BE2C (cell line): ENCODE results near the gene CACNB2.
"Not testable (repeated sequence)": the region's sequence is repeated elsewhere in the genome, so short reads cannot be mapped to it uniquely, and the experiment has no call there.

Experiments used
- DNase-seq: peaks from one replicate; pipeline ENCODE4 v3.0.0-alpha.2; 2020
- H3K27me3 ChIP-seq: fragments of 250-450 bp; sonication (Bioruptor Pico); 2 replicates; pipeline ENCODE4 v1.5.1; 2020; ENCODE audit warnings: mild to moderate bottlenecking
- H3K36me3 ChIP-seq: fragments of 250-450 bp; sonication (Bioruptor Pico); 2 replicates; pipeline ENCODE4 v1.5.1; 2020; ENCODE audit warnings: mild to moderate bottlenecking
- H3K4me1 ChIP-seq: fragments of 250-450 bp; sonication (Bioruptor Pico); 2 replicates; pipeline ENCODE4 v1.5.1; 2020
- H3K4me3 ChIP-seq: 2 replicates; pipeline ENCODE4 v1.5.1; 2011; ENCODE audit warnings: low read depth, low read length
- H3K9me3 ChIP-seq: fragments of 250-450 bp; sonication (Bioruptor Pico); 2 replicates; pipeline ENCODE4 v1.5.1; 2020
- TF ChIP-seq, protein P1 (sequence below): IDR thresholded peaks from 2 replicates; pipeline ENCODE4 v1.5.1; 2012; ENCODE audit warnings: mild to moderate bottlenecking, low read depth, low read length

The CACNB2 gene

GRCh38 chr10:18201877-18202276 lies 61.7 kb downstream of the CACNB2 start:
- Histone ChIP-seq H3K27me3 (no peaks in the 10 kb centered on the region), H3K4me1 (no peaks in the 10 kb centered on the region), H3K9me3 (no peaks in the 10 kb centered on the region), H3K36me3 (no peaks in the 10 kb centered on the region), H3K4me3 (no peak overlapping the region)
- TF ChIP-seq, protein P1, sequence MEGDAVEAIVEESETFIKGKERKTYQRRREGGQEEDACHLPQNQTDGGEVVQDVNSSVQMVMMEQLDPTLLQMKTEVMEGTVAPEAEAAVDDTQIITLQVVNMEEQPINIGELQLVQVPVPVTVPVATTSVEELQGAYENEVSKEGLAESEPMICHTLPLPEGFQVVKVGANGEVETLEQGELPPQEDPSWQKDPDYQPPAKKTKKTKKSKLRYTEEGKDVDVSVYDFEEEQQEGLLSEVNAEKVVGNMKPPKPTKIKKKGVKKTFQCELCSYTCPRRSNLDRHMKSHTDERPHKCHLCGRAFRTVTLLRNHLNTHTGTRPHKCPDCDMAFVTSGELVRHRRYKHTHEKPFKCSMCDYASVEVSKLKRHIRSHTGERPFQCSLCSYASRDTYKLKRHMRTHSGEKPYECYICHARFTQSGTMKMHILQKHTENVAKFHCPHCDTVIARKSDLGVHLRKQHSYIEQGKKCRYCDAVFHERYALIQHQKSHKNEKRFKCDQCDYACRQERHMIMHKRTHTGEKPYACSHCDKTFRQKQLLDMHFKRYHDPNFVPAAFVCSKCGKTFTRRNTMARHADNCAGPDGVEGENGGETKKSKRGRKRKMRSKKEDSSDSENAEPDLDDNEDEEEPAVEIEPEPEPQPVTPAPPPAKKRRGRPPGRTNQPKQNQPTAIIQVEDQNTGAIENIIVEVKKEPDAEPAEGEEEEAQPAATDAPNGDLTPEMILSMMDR, result no peak
- DNase-seq, result no peak

- Histone ChIP-seq H3K9me3 (no peaks in the 10 kb centered on the region), H3K4me3 (no peak overlapping the region), H3K27me3 (no peaks in the 10 kb centered on the region), H3K36me3 (no peaks in the 10 kb centered on the region), H3K4me1 (no peaks in the 10 kb centered on the region)
- no peak for DNase-seq
- TF ChIP-seq, protein P1, result no peak
Observed at GRCh38 chr10:18202680-18203460, 62.6 kb downstream of the CACNB2 start.

GRCh38 chr10:18203471-18203870 lies 63.2 kb downstream of the CACNB2 start:
- no peak for DNase-seq
- no peak overlapping the region for H3K4me3 ChIP-seq
- no peaks in the 10 kb centered on the region for H3K36me3 ChIP-seq
- no peaks in the 10 kb centered on the region for H3K27me3 ChIP-seq
- H3K4me1 ChIP-seq, result no peaks in the 10 kb centered on the region
- no peaks in the 10 kb centered on the region for H3K9me3 ChIP-seq
- TF ChIP-seq, protein P1, result no peak

DNA sequence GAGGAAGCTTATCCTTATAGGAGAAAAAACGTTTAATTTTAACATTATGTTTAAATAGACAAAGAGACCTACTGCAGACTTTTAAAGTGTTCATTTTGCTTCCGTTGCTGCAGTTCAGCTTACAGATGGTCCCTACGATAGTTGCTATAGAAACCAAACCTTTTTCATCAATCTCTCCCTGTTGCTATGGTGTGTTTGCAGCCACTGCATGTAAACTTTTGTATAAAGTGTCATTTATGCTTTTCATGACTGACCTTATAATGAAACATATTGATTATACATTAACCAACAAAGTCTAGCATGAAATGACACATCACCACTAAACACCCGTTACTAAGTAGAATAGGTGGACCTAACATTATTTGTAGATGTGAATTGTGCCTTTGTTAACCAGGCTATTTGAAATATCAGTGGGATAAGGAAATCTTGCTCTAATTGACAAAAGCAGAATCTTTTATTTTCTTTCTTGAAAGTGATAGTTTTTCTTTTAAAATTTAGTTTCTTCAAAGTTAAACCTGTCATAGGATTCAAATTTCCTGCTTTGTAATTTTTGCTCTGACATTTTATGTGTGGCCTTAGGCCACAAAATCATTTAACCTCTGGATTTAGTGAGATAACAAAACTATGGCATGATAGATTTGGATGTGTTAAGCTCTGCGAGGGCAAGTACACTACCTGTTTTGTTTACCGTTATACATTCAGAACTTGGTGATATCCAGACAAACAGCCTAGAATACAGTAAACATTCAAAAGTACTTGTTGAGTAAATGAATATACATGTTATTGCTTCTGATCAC lies 64.0 kb downstream of the CACNB2 start:
- Histone ChIP-seq H3K27me3 (peaks cover 3% of the 10 kb centered on the region; the same call in 1 of the 2 replicates), H3K9me3 (no peaks in the 10 kb centered on the region), H3K36me3 (no peaks in the 10 kb centered on the region), H3K4me1 (no peaks in the 10 kb centered on the region), H3K4me3 (no peak overlapping the region)
- TF ChIP-seq, protein P1, result no peak
- DNase-seq, result no peak

DNA sequence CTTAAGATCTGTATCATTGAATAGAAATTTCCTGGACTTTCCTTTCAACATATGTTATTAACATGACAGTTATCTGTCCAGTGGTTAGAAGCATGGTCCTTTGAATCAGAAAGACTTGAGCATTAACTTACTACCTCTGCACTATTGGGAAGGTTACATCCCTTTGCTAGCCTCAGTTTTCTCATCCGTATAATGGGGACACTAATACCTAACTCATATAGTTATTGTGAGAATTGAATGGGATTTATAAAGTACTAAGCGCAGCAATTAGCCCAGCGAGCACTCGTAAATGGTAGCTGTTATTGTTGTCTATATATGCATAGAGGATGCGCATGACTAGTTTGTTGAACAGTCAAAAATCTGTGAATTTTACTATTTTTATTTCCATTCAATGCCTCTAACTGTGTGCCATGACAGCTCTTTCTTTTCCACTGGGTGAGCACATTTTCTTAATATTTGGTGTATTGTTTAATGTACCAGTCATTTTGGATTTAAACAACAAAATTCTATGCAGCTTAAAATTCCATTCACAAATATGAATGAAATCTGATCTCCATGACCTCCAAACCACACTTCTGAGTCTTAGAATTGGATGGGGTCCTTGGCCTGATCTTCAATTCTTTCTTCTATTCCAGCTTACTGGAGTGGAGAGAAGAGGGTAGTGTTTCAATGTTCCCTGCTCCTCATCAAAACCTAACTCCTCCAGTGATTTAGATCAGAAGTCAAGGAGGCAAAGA lies 65.0 kb downstream of the CACNB2 start:
- Histone ChIP-seq H3K27me3 (peaks cover 7% of the 10 kb centered on the region), H3K4me1 (no peaks in the 10 kb centered on the region), H3K4me3 (no peak overlapping the region), H3K9me3 (no peaks in the 10 kb centered on the region), H3K36me3 (no peaks in the 10 kb centered on the region)
- TF ChIP-seq, protein P1, result no peak
- no peak for DNase-seq

DNA sequence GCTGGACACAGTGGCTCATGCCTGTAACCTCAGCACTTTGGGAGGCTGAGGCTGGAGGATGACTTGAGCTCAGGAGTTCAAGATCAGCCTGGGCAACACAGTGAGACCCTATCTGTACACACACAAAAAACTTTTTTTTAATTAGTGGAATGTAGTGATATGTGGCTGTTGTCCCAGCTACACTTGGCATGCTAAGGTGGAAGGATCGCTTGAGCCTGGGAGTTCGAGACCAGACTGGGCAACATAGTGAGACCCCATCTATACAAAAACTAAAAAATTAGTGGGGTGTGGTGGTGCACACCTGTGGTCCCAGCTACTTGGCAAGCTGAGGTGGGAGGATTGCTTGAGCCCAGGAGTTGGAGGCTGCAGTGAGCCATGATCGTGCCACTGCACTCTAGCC lies 68.0 kb downstream of the CACNB2 start:
- H3K27me3 ChIP-seq, result peaks cover 17% of the 10 kb centered on the region
- H3K4me3 ChIP-seq, H3K36me3 ChIP-seq, H3K9me3 ChIP-seq, H3K4me1 ChIP-seq, DNase-seq: not testable (repeated sequence)
